Mesendoderm (in vitro differentiated cells): ENCODE data around the gene ZFYVE27.

ENCODE experiments used
- DNase-seq: peaks from one replicate; pipeline ENCODE4 v3.0.0; 2013
- H2AK5ac ChIP-seq: 2 replicates; pipeline ENCODE4 v1.6.1; 2013; ENCODE audit warnings: low read length, inconsistent platforms
- H2BK120ac ChIP-seq: 2 replicates; pipeline ENCODE4 v1.6.1; 2013; ENCODE audit warnings: low read depth, mild to moderate bottlenecking, low read length, moderate library complexity, mixed read lengths
- H2BK15ac ChIP-seq: replicated peaks from 2 replicates; pipeline ENCODE4 v1.6.1; 2013; ENCODE audit warnings: low read depth, mild to moderate bottlenecking, moderate library complexity
- H2BK5ac ChIP-seq: 2 replicates; pipeline ENCODE4 v1.6.1; 2013; ENCODE audit warnings: low read length, inconsistent platforms
- H3K18ac ChIP-seq: 2 replicates; pipeline ENCODE4 v1.6.1; 2013; ENCODE audit warnings: mild to moderate bottlenecking, low read length, mixed read lengths
- H3K23ac ChIP-seq: one replicate; pipeline ENCODE4 v1.6.1; 2013; ENCODE audit warnings: low read length
- H3K27ac ChIP-seq: 2 replicates; pipeline ENCODE4 v1.5.1; 2013; ENCODE audit warnings: low read depth, mild to moderate bottlenecking, inconsistent platforms, low read length, moderate library complexity
- H3K27me3 ChIP-seq: 2 replicates; pipeline ENCODE4 v1.6.1; 2013; ENCODE audit warnings: low read length, control low read depth, mild to moderate bottlenecking, inconsistent platforms; ENCODE audit not compliant: insufficient read depth, poor library complexity
- H3K36me3 ChIP-seq: 2 replicates; pipeline ENCODE4 v1.6.1; 2013; ENCODE audit warnings: low read length, inconsistent platforms; ENCODE audit not compliant: control insufficient read depth, insufficient read depth
- H3K4ac ChIP-seq: one replicate; pipeline ENCODE4 v1.6.1; 2013; ENCODE audit warnings: low read depth, mild to moderate bottlenecking, low read length, moderate library complexity
- H3K4me1 ChIP-seq: 2 replicates; pipeline ENCODE4 v1.6.1; 2013; ENCODE audit warnings: low read depth, low read length, inconsistent platforms; ENCODE audit not compliant: control insufficient read depth
- H3K4me2 ChIP-seq: 2 replicates; pipeline ENCODE4 v1.6.1; 2013; ENCODE audit warnings: low read length
- H3K4me3 ChIP-seq: 2 replicates; pipeline ENCODE4 v1.5.1; 2013; ENCODE audit warnings: mild to moderate bottlenecking, low read length
- H3K56ac ChIP-seq: one replicate; pipeline ENCODE4 v1.6.1; 2013; ENCODE audit warnings: low read length
- H3K79me1 ChIP-seq: 2 replicates; pipeline ENCODE4 v1.6.1; 2013; ENCODE audit warnings: low read length, inconsistent platforms
- H3K79me2 ChIP-seq: 2 replicates; pipeline ENCODE4 v1.6.1; 2013; ENCODE audit warnings: mild to moderate bottlenecking, low read length; ENCODE audit not compliant: control insufficient read depth, insufficient read depth
- H3K9ac ChIP-seq: 2 replicates; pipeline ENCODE4 v1.6.1; 2013; ENCODE audit warnings: low read length, inconsistent platforms
- H4K5ac ChIP-seq: one replicate; pipeline ENCODE4 v1.6.1; 2013; ENCODE audit warnings: low read length
- H4K8ac ChIP-seq: one replicate; pipeline ENCODE4 v1.6.1; 2013; ENCODE audit warnings: low read depth, mild to moderate bottlenecking, control low read depth, low read length, moderate library complexity
- WGBS: extraction: QIAGEN DNeasy Blood & Tissue Kit; methylation state at CpG from one replicate; pipeline ENCODE4 v1.1.7; 2013; ENCODE audit warnings: low lambda C conversion rate, missing lambda C conversion rate; ENCODE audit not compliant: insufficient coverage; ENCODE audit errors: extremely low coverage; 5-methylcytosine and 5-hydroxymethylcytosine counted together

ZFYVE27 gene

GRCh38 chr10:97762816-97763215 is 25.9 kb downstream of the ZFYVE27 start:
- no peak overlapping the region for H2BK5ac ChIP-seq
- no peak overlapping the region for H3K27ac ChIP-seq
- no CpG with 5 or more reads among the region's 5 CpGs for WGBS

GRCh38 chr10:97763411-97763810 is 26.5 kb downstream of the ZFYVE27 start:
- WGBS = no CpG with 5 or more reads among the region's 2 CpGs
- peaks cover 3% of the 10 kb centered on the region for H3K36me3 ChIP-seq
- no peak overlapping the region for H4K8ac ChIP-seq
- H3K79me2 ChIP-seq = no peaks in the 10 kb centered on the region
- no peak overlapping the region for H3K4ac ChIP-seq
- no peaks in the 10 kb centered on the region for H3K79me1 ChIP-seq
- no peak overlapping the region for H3K23ac ChIP-seq
- H3K18ac ChIP-seq = no peak overlapping the region
- H2BK15ac ChIP-seq = no peak overlapping the region
- no peaks in the 10 kb centered on the region for H3K27me3 ChIP-seq
- H3K56ac ChIP-seq = no peak overlapping the region
- no peak overlapping the region for H3K4me2 ChIP-seq
- DNase-seq = no peak
- H2BK120ac ChIP-seq = no peak overlapping the region
- H2AK5ac ChIP-seq = no peak overlapping the region
- no peak overlapping the region for H3K9ac ChIP-seq
- H3K4me1 ChIP-seq = no peaks in the 10 kb centered on the region
- no peak overlapping the region for H3K4me3 ChIP-seq
- no peak overlapping the region for H3K27ac ChIP-seq
- no peak overlapping the region for H2BK5ac ChIP-seq
- H4K5ac ChIP-seq = no peak overlapping the region

More at GRCh38 chr10:97762816-97763215, 25.9 kb downstream of the ZFYVE27 start:
- no peak overlapping the region for H4K5ac ChIP-seq
- H3K79me1 ChIP-seq = no peaks in the 10 kb centered on the region
- H3K27me3 ChIP-seq = no peaks in the 10 kb centered on the region
- H2BK120ac ChIP-seq = no peak overlapping the region
- H2BK15ac ChIP-seq = no peak overlapping the region
- no peaks in the 10 kb centered on the region for H3K79me2 ChIP-seq
- H3K4me1 ChIP-seq = no peaks in the 10 kb centered on the region
- H3K9ac ChIP-seq = no peak overlapping the region
- no peak overlapping the region for H3K56ac ChIP-seq
- no peak overlapping the region for H3K4me2 ChIP-seq
- H3K36me3 ChIP-seq = peaks cover 3% of the 10 kb centered on the region
- no peak overlapping the region for H2AK5ac ChIP-seq
- peak; percentile 40 for DNase-seq
- no peak overlapping the region for H3K4me3 ChIP-seq
- H4K8ac ChIP-seq = no peak overlapping the region
- no peak overlapping the region for H3K23ac ChIP-seq
- H3K4ac ChIP-seq = no peak overlapping the region
- H3K18ac ChIP-seq = no peak overlapping the region

DNA sequence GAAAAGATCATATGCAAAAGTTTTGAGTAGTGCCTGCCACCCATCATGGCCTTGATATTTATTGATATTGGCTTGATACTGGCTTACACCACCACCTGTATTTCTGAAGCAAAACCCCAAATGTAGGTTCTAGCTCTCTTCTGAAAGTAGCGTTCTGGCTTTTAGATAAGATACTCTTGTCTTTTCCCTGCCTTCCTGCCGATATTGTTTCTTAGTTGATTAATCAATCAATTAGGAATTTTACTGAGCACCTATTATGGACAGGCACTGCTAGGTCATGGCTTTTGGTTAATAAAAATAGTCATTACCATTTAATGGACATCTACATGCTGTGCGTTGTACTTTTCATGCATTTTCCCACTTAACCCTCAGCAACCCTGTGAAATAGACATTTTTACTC is 27.0 kb downstream of the ZFYVE27 start:
- Histone ChIP-seq H3K79me1 (no peaks in the 10 kb centered on the region), H3K56ac (no peak overlapping the region), H3K18ac (no peak overlapping the region), H3K4ac (no peak overlapping the region), H2BK120ac (no peak overlapping the region), H3K4me3 (no peak overlapping the region), H3K27ac (no peak overlapping the region), H2AK5ac (no peak overlapping the region), H2BK15ac (no peak overlapping the region), H3K9ac (no peak overlapping the region), H3K4me2 (no peak overlapping the region), H3K36me3 (peaks cover 3% of the 10 kb centered on the region), H3K23ac (no peak overlapping the region), H4K8ac (no peak overlapping the region), H3K27me3 (no peaks in the 10 kb centered on the region), H3K79me2 (no peaks in the 10 kb centered on the region), H3K4me1 (no peaks in the 10 kb centered on the region), H4K5ac (no peak overlapping the region), H2BK5ac (no peak overlapping the region)
- DNase-seq = no peak
- WGBS = no CpG with 5 or more reads among the region's 3 CpGs

- no peak overlapping the region for H3K4me2 ChIP-seq
- no peak overlapping the region for H4K5ac ChIP-seq
- no peak overlapping the region for H3K4me3 ChIP-seq
- H3K27ac ChIP-seq = no peak overlapping the region
- no peak overlapping the region for H2BK5ac ChIP-seq
- no peak overlapping the region for H3K4ac ChIP-seq
- no peak for DNase-seq
- H3K79me2 ChIP-seq = no peaks in the 10 kb centered on the region
- H2AK5ac ChIP-seq = no peak overlapping the region
- H3K18ac ChIP-seq = no peak overlapping the region
- H4K8ac ChIP-seq = no peak overlapping the region
- no peak overlapping the region for H2BK15ac ChIP-seq
- no peaks in the 10 kb centered on the region for H3K4me1 ChIP-seq
- peaks cover 3% of the 10 kb centered on the region for H3K36me3 ChIP-seq
- H3K27me3 ChIP-seq = no peaks in the 10 kb centered on the region
- no CpG with 5 or more reads among the region's 7 CpGs for WGBS
- H3K79me1 ChIP-seq = no peaks in the 10 kb centered on the region
- H2BK120ac ChIP-seq = no peak overlapping the region
- H3K9ac ChIP-seq = no peak overlapping the region
- no peak overlapping the region for H3K23ac ChIP-seq
- no peak overlapping the region for H3K56ac ChIP-seq
Observed at GRCh38 chr10:97764519-97764931, 27.6 kb downstream of the ZFYVE27 start.

DNA sequence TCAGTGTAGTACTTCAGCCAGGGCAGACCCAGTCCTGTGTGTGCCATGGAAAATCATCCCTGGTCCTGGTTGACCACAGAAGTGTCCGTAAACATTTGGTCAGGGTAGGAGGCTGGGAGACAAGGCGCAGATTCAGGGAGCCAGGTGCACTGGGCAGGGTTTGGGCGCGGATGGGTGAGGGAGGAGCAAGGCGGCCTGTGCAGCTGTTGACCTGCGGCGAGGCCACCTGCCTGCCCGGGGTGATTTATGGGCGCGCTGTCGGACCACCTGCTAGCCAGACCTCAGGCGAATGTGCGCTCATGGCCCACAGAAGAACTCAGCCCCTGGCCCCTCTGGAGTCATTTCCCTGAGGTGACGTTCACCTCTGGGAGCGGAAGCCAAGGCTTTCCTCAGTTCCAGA is 28.3 kb downstream of the ZFYVE27 start:
- Histone ChIP-seq H3K9ac (no peak overlapping the region), H3K79me1 (no peaks in the 10 kb centered on the region), H3K79me2 (no peaks in the 10 kb centered on the region), H4K8ac (no peak overlapping the region), H3K36me3 (no peaks in the 10 kb centered on the region), H3K18ac (no peak overlapping the region), H3K4me1 (no peaks in the 10 kb centered on the region), H3K23ac (no peak overlapping the region), H3K27me3 (peaks cover 4% of the 10 kb centered on the region), H4K5ac (no peak overlapping the region), H3K4me3 (no peak overlapping the region), H2BK5ac (no peak overlapping the region), H3K4ac (no peak overlapping the region), H3K4me2 (no peak overlapping the region), H2BK15ac (no peak overlapping the region), H3K56ac (no peak overlapping the region), H2BK120ac (no peak overlapping the region), H3K27ac (no peak overlapping the region), H2AK5ac (no peak overlapping the region)
- DNase-seq = no peak
- no CpG with 5 or more reads among the region's 15 CpGs for WGBS

GRCh38 chr10:97766106-97766810 is 29.3 kb downstream of the ZFYVE27 start:
- Histone ChIP-seq H3K4me1 (no peaks in the 10 kb centered on the region), H4K8ac (no peak overlapping the region), H3K23ac (no peak overlapping the region), H3K79me1 (no peaks in the 10 kb centered on the region), H3K36me3 (no peaks in the 10 kb centered on the region), H3K18ac (no peak overlapping the region), H3K56ac (no peak overlapping the region), H2AK5ac (no peak overlapping the region), H2BK15ac (no peak overlapping the region), H3K4ac (no peak overlapping the region), H3K4me3 (no peak overlapping the region), H3K9ac (no peak overlapping the region), H4K5ac (no peak overlapping the region), H3K27ac (no peak overlapping the region), H2BK120ac (no peak overlapping the region), H3K27me3 (peaks cover 14% of the 10 kb centered on the region), H3K4me2 (no peak overlapping the region), H3K79me2 (no peaks in the 10 kb centered on the region), H2BK5ac (no peak overlapping the region)
- no peak for DNase-seq
- no CpG with 5 or more reads among the region's 13 CpGs for WGBS
